HepG2 (cell line): ENCODE data around the gene MSMP. TPM values are rescaled to one million over a fixed set of nuclear protein-coding genes. Genes with fewer than 3 reads are reported as not detected.

Experiments used
- CAMTA2 ChIP-seq: sonication (generic); formaldehyde crosslinking; IDR thresholded peaks from 2 replicates; pipeline ENCODE4 v1.4.0; 2020; ENCODE audit warnings: mild to moderate bottlenecking, missing genetic modification reagents, borderline replicate concordance
- CEBPG ChIP-seq: IDR thresholded peaks from 2 replicates; pipeline ENCODE4 v1.6.1; 2016
- FOXA3 ChIP-seq: IDR thresholded peaks from 2 replicates; pipeline ENCODE4 v1.6.1; 2016; ENCODE audit warnings: missing genetic modification reagents, missing compliant biosample characterization
- HNF4A ChIP-seq: sonication (generic); formaldehyde crosslinking; IDR thresholded peaks from 2 replicates; pipeline ENCODE4 v1.4.0; 2020; ENCODE audit warnings: missing genetic modification reagents
- HOMEZ ChIP-seq: IDR thresholded peaks from 2 replicates; pipeline ENCODE4 v1.6.1; 2016; ENCODE audit warnings: low read depth
- LCORL ChIP-seq, 2 experiments: fragments of 450-650 bp in 1 of 2; sonication (generic) in 1 of 2; formaldehyde crosslinking in 1 of 2; IDR thresholded peaks; 2 replicates each; pipeline versions ENCODE4 v1.5.0 to v1.6.1; 2017 to 2020; ENCODE audit warnings: antibody characterized with exemption in 1 of 2, missing genetic modification reagents in 1 of 2
- NAIF1 ChIP-seq: sonication (generic); formaldehyde crosslinking; IDR thresholded peaks from 2 replicates; pipeline ENCODE4 v1.5.0; 2020; ENCODE audit warnings: mild to moderate bottlenecking, missing genetic modification reagents, borderline replicate concordance
- SALL1 ChIP-seq: sonication (generic); formaldehyde crosslinking; IDR thresholded peaks from 2 replicates; pipeline ENCODE4 v1.8.0; 2022; ENCODE audit warnings: mild to moderate bottlenecking, missing genetic modification reagents
- SATB2 ChIP-seq: sonication (generic); formaldehyde crosslinking; IDR thresholded peaks from 2 replicates; pipeline ENCODE4 v1.5.0; 2020; ENCODE audit warnings: missing genetic modification reagents
- SMAD3 ChIP-seq: sonication (generic); formaldehyde crosslinking; IDR thresholded peaks from 2 replicates; pipeline ENCODE4 v1.4.0; 2020; ENCODE audit warnings: missing genetic modification reagents
- TBP ChIP-seq: sonication (generic); formaldehyde crosslinking; IDR thresholded peaks from 2 replicates; pipeline ENCODE4 v1.5.0; 2020; ENCODE audit warnings: missing genetic modification reagents
- TEF ChIP-seq: sonication (generic); formaldehyde crosslinking; IDR thresholded peaks from 2 replicates; pipeline ENCODE4 v1.5.0; 2020; ENCODE audit warnings: missing genetic modification reagents
- TERF1 ChIP-seq: sonication (generic); formaldehyde crosslinking; IDR thresholded peaks from 2 replicates; pipeline ENCODE4 v1.8.0; 2022; ENCODE audit warnings: mild to moderate bottlenecking, missing genetic modification reagents, moderate library complexity
- TOPORS ChIP-seq: sonication (generic); formaldehyde crosslinking; IDR thresholded peaks from 2 replicates; pipeline ENCODE4 v1.8.0; 2023; ENCODE audit warnings: mild to moderate bottlenecking, missing genetic modification reagents
- ZBTB3 ChIP-seq: sonication (generic); formaldehyde crosslinking; IDR thresholded peaks from 2 replicates; pipeline ENCODE4 v1.4.0; 2020; ENCODE audit warnings: low read depth, mild to moderate bottlenecking, moderate library complexity, missing genetic modification reagents, borderline replicate concordance
- ZBTB37 ChIP-seq: sonication (generic); formaldehyde crosslinking; IDR thresholded peaks from 2 replicates; pipeline ENCODE4 v1.4.0; 2020; ENCODE audit warnings: mild to moderate bottlenecking, missing genetic modification reagents
- ZBTB46 ChIP-seq: sonication (generic); formaldehyde crosslinking; IDR thresholded peaks from 2 replicates; pipeline ENCODE4 v1.4.0; 2020; ENCODE audit warnings: mild to moderate bottlenecking, missing genetic modification reagents, borderline replicate concordance
- ZBTB7A ChIP-seq: sonication (generic); formaldehyde crosslinking; IDR thresholded peaks from 2 replicates; pipeline ENCODE4 v1.8.0; 2022; ENCODE audit warnings: mild to moderate bottlenecking, missing genetic modification reagents
- ZNF383 ChIP-seq: sonication (generic); formaldehyde crosslinking; IDR thresholded peaks from 2 replicates; pipeline ENCODE4 v1.4.0; 2020; ENCODE audit warnings: missing genetic modification reagents, mild to moderate bottlenecking, borderline replicate concordance
- ZNF589 ChIP-seq: sonication (generic); formaldehyde crosslinking; conservative IDR thresholded peaks from 2 replicates; pipeline ENCODE4 v1.8.0; 2022; ENCODE audit warnings: mild to moderate bottlenecking, moderate library complexity, missing genetic modification reagents
- ZNF598 ChIP-seq: sonication (generic); formaldehyde crosslinking; IDR thresholded peaks from 2 replicates; pipeline ENCODE4 v1.5.1; 2020; ENCODE audit warnings: mild to moderate bottlenecking, missing genetic modification reagents, borderline replicate concordance
- ZNF879 ChIP-seq: sonication (generic); formaldehyde crosslinking; IDR thresholded peaks from 2 replicates; pipeline ENCODE4 v1.8.1; 2023; ENCODE audit warnings: missing genetic modification reagents
- polyA plus RNA-seq, 8 experiments: library from polyadenylated mRNA; depleted of rRNA in 3 of 8; stranded (reverse) in 7 of 8; unstranded in 1 of 8; fragments of >200 nt; fragmentation: Illumina TruSeq in 4 of 8; extraction: Trizol in 4 of 8; gene quantifications; 2 replicates each; pipeline versions ENCODE4 v1.2.1 to v1.2.3, GENCODE V29; 2011 to 2016; ENCODE audit warnings: low read depth in 4 of 8, missing spikeins in 1 of 8, mixed read lengths in 1 of 8; ENCODE audit not compliant: insufficient read depth in 1 of 8
- total RNA-seq, 5 experiments: library from RNA; depleted of rRNA; stranded (reverse); fragments of >200 nt; fragmentation: Illumina TruSeq; extraction: Trizol; gene quantifications; 2 replicates each; pipeline ENCODE4 v1.2.3, GENCODE V29; 2016; ENCODE audit warnings: low read depth in 1 of 5

Gene MSMP
- total and polyA plus RNA-seq, 2 of the 13 experiments (the other 11 are each of a cell fraction or from before 2014, with no cell fraction given), result 0.24 to 0.46 TPM

- TF ChIP-seq TEF (CRISPR knock-in tag) (no peak), ZBTB7A (no peak), ZBTB46 (CRISPR knock-in tag) (no peak), ZNF589 (CRISPR knock-in tag) (peak; percentile 52; the same call in 1 of the 2 replicates), CAMTA2 (CRISPR knock-in tag) (no peak), TERF1 (CRISPR knock-in tag) (no peak), SATB2 (CRISPR knock-in tag) (no peak), SALL1 (CRISPR knock-in tag) (peak; percentile 83), ZNF879 (0 out of 2 replicates have a peak, but pooled peaks have one; percentile 74), CEBPG (CRISPR knock-in tag) (peak; percentile 57; the same call in 1 of the 2 replicates), ZBTB3 (CRISPR knock-in tag) (no peak), ZNF383 (CRISPR knock-in tag) (no peak), FOXA3 (CRISPR knock-in tag) (peak; percentile 52; the same call in 1 of the 2 replicates), SMAD3 (peak; percentile 88), TBP (CRISPR knock-in tag) (no peak), HNF4A (CRISPR knock-in tag) (peak; percentile 62), LCORL (IDR thresholded peaks at IDR 0.05) (no peak), LCORL (CRISPR knock-in tag; IDR thresholded peaks at IDR 0.05) (peak; percentile 79), TOPORS (CRISPR knock-in tag) (no peak), NAIF1 (0 out of 2 replicates have a peak, but pooled peaks have one; percentile 85), ZBTB37 (CRISPR knock-in tag) (no peak), ZNF598 (CRISPR knock-in tag) (0 out of 2 replicates have a peak, but pooled peaks have one; percentile 59), HOMEZ (CRISPR knock-in tag) (peak; percentile 13; the same call in 1 of the 2 replicates)
Measured at GRCh38 chr9:35732185-35732799, 21.8 kb downstream of the MSMP start, which contains the start of the genes CREB3 and TLN1 (continued).
